Stimulated activated CD4-positive, alpha-beta T cell treated with anti-CD3 and anti-CD28 coated beads, Interleukin-4, amount 100 ng/mL, for 4 hours (primary cell): ENCODE results near the gene BARX2.

ENCODE experiments used
- DNase-seq, 2 experiments: peaks; one replicate each; pipeline ENCODE4 v3.0.0-alpha.2; 2020

Gene BARX2

DNA sequence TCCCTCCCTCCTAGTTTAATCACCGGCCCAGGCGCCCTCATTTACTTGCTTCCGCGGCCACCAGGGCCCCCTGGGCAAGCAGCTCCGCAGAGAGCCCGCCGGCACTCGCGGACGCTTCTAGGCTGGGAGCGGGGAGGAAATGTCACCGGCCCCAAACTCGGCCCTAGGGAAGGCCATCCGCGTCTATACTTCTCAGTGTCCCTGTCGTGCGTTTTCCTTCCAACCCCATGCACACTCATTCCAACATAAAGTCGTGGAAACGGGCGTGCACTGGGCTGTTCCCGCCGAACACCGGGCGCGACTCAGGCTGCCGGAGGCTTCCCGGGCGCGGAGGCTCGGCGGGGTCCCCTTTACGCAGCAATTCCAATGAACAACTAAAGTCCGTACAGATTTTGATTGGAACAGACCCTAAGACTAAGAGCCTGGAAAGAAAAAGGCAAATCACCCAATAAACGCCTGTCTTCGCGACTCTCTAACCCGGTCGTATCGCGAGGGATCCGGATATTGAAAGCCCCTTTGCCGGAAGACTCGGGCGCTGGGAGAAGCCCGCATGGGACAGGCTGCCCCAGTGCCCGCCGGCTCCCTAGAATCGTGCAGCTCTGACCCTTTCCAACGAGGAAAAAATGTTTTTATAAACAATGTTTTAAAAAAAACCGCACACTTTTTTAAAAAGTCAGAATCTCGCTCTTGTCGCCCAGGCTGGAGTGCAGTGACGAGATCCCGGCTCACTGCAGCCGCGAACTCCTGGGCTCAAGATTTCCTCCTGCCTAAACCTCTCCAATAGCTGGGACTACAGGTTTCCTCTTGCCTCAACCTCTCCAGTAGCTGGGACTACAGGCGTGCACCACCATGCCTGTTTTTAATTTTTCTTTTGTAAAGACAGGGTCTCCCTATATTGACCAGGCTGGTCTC is 1.3 kb upstream of the BARX2 start:
- no peak for DNase-seq

DNA sequence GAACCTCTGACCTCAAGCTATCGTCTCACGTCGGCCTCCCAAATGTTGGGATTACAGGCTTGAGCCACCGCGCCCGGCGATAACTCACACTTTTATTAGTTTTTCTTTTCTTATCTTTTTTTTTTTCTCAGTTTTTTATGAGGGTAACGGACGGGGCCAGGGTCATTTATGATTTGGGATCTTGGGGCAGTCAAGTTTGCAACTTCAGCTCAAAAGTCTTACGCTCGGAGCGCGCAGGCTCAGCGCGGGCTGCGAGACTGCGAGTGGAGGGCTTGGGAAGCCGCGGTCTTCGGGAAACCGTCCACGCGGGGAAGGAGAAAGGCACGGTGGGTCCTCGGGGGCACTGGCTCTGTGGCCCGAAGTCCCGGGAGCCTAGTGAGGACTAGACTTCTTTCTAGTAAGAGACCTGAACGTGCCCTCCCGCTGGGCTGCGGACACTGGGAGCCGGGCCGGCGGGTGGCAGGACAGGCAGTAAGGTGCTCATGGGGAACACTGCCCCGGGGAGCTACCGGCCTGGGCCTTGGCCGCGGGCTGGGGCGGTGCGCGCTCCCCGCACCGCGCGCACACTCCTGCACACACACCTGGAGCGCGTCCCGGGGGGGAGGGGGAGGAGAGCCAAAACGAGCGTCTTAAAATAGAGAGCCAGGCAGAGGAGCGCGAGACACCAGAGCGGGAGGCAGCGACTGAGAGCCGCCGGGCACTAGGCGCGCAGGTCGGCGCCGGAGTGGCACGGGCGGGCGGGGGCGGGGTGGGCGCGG is 476 bp upstream of the BARX2 start:
- DNase-seq, result no peak

DNA sequence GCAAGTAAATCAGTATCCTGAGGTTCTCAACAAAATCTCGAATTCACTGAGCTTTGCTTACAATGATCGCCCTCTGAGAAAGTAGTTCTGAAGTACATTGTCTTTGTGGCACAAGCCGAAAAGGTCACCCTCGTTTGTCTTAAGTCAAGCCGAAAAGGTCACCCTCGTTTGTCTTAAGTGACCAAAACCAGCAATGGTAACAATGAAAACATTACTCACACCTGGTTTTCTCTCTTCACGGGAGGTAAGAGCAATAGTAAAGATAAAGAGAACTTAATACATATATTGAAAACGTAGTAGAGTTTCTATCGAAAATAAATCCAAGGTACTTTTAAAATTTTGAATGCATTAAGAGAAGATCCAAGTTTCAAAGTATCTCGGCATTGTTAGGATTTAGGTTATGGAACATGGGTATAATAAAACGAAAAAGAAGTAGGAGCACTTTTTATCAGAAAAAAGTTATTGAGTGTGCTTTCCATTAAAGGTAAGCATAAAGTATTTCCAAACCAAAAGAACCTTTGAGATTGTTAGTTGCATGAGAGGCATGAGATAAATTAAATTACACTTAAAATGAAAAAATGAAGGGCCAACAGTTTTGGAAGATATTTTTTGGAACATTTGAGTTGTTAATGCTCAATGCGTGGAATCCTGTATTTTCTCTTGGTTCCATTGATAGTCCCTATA is 1.2 kb downstream of the BARX2 start:
- no peak for DNase-seq

DNA sequence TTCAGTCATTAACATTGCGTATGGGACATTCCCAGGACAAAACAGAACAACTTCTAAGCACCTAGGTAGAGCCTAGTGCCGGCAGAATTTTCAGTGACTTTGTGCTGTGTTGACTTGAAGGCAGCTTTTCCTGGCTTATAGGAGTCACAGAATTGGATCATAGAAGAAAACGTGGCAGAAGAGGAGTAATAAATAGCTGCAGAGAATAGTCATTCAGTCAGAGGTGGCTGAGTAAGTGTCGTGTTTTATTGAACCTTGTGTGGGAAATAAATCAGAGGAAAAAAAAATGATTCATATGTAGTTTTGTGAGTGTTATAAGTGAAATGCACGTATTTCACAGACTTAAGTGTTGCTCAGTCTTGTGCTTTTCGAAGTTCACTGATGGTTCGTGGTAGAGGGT is 2.1 kb downstream of the BARX2 start:
- no peak for DNase-seq

DNA sequence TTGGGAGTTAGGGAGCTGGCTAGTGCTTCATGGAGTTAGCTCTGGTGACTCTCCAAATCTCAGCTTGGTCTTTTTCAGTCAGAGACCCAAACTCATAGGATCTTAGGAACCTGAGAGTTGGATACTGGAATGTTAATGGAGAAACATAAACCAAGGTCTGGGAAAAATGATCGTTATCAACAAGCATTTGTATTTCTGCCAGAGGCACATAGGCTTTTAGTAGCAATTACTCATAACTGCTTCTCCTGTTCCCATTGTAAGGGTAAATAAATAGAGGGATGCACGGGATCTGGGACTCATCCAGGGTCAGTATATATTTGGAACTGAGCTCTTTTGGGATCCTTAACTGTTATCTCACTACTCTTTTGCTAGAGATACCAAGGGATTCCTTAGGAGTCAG is 4.8 kb downstream of the BARX2 start:
- DNase-seq, result no peak

DNA sequence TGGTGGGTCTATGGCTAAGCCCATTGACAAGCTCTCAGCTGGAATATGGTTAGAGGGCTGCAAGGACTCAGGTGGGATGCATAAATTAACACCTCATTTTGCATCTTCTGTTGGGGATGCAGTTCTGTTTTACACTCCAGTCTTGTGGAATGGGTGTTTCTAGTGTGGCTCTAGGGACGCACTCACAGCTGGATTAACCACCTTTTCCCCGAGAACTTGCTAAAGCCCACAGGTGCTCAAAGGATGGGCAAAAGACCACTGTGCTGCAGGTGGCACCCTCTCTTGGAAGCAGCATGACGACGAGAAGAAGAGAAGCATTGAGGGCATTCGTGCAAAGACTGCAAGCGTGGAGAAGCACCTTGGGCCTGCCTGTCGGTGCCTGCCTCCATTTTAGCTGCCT is 6.9 kb downstream of the BARX2 start:
- DNase-seq, result no peak

DNA sequence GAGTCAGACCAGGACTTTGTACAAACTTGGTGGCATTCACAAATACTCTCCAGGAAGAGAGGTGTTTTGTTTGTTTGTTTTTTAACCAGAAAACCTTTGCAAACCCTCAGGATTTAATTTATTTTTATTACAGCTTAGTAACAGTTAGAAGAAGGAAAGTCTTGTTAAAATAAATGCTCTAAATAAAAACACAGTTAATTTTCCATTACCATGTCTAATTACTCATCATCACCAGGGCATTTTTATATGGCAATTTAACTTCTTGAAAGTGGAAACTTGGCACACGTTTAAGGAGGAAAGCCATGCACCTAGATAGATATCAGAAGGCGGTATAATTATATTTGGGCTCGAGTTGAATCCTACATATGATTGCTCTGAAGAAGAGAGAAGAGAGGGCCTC is 7.4 kb downstream of the BARX2 start:
- DNase-seq, result no peak

DNA sequence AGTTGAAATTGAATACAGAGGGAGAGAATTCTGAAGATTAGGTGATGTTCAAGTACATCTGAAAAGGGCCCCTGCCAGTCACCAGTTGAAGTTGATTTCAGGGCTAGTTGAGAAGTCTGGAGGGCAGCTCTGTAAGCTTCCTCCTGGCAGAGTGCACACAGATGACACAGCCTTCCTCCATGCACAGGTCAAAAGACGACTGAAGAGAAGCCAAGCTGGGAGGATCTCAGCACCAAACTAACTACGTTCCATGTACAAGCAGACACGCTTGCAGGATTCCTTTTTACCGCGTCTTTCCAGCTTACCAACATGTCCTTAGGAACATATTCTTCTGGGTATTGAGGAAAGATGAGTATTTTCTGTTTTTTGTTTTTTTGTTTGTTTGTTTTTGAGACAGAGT is 7.9 kb downstream of the BARX2 start:
- DNase-seq, result no peak

DNA sequence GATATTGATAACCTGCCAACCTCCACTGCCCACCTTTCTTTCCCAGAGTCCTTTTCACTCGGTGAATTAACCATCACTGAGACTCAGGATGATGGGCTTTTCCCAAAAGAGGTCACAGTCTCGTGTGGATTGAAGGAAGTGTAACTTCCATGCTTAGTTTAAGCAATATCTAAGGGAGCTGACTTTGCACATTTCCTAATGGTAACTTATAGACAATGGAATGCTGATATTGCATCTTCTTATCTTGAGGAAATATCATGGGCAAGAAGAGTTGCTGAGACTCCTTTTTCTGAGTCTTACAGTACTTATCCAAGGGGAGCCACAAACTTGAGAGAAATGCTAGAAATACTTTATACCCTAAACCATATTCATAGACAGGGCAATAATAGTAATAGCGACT is 8.8 kb downstream of the BARX2 start:
- DNase-seq, result no peak

DNA sequence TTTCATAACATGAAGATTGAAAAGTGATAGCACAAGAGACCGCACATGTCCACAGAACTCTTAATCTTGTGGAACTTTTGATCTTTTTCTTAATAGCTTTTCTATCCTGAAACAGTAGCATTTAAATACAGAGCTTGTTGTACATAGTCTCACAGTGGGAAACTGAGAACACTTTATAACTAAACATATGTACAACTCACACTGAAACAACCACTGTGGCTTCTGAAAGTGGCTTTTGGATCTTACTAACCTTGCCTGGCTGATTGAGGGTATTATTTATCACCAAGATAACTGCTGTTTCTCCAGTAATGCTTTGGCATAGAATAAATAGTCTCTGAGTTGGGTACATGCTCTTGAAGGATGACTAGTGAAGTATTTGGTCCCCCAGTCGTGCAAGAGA is 10.2 kb downstream of the BARX2 start:
- DNase-seq, result no peak

DNA sequence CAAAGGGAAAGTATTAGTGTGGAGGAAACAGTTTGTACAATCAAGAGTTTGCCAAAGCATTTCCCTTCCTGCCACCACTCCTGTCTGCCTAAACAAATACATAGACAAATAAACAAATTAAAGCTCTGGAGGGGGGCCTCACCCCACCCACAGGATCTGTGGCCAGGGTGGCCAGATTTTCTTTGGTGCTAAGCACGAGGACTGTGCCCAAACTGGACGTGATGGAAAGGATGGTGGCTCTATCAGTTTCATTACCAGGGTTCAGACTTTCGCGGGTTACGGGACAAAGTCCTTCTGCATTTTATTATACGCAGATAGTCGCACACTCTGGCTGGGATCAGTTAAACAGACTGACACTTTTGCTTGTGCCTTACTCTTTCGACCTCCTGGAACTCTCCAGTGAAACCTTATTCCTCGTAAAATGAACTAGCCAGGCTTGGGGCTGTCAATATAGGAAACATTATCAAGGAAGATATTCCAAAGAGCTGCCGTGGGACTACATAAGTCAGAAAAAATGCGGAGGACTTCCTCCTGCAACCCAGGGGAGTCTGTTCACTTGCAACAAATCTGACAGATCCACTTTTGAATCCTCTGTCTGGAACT is 11.2 kb downstream of the BARX2 start:
- no peak for DNase-seq

DNA sequence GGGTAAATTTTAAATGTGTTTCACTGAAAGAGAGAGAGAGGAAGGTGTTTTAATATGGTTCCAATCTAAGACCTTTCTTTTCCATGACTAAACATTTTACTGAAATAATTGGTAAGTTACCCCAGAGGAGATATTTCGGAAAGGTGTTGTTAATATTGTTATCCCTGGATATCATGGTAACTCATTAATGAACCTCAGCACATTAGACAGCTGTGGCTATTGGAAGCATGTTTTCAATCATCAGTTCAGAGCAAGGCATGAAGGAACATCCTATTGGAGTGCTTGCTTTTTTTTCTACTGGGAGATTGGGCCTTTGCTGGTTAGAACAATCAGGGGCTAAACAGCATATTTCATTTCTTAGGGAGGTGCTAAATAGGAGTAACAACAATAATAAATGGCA is 11.8 kb downstream of the BARX2 start:
- no peak for DNase-seq

DNA sequence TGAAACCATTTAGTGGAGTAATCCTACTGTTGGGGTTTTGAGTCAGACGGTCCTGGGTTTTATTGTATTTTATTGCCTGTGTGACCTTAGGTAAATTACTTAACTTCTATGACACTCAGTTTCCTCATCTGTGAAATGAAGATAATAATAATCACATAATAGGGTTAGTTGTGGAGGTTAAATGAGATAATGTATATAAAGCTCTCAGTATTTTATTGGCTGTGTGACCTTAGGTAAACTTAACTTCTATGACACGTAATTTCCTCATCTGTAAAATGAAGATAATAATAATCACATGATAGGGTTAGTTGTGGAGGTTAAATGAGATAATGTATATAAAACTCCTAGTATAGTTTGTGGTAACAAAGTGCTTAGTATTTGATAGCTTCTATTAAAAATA is 13.2 kb downstream of the BARX2 start:
- DNase-seq, result no peak

DNA sequence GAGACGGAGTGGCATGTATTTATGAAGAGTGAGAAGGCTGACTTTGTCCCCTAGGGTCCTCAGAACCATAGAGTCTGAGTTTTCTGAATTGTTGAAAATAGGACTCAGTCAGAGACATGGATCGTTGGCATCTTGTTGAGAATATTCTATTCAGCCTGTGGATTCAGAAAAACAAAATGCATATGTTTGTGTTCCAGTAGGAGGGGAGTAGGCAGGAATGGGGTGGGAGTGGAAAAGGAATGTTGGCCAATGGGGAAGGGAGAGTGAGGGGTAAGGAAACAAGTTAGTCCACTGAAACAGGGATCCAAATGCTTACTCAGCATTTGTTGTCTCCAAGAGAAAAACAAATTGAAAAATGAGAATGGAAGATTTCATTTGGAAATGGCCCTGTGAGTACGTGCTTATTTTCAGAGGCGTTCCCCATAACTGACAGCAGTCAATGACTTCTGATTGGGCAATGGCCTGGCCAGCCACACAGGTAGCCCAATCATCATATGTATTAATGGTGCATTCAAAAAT is 14.7 kb downstream of the BARX2 start:
- no peak for DNase-seq

DNA sequence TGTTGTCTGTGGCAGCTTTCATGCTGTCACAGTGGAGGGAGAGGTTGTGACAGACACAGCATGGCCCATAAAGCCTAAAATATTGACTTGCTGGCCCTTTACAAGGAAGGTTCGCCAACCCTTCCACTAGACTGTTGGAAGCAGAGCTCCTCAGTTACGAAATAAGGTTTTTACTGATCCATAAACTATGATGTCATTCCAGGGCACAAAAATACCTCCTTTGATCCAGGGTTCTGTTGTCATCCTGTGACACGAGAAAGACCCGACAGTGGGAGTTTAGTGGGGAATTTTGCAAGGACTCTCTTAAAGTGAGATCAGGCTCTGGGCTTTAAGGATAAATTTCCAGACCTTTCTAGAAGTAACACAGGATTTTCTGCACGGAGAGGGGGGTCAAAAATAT is 15.7 kb downstream of the BARX2 start:
- no peak for DNase-seq

DNA sequence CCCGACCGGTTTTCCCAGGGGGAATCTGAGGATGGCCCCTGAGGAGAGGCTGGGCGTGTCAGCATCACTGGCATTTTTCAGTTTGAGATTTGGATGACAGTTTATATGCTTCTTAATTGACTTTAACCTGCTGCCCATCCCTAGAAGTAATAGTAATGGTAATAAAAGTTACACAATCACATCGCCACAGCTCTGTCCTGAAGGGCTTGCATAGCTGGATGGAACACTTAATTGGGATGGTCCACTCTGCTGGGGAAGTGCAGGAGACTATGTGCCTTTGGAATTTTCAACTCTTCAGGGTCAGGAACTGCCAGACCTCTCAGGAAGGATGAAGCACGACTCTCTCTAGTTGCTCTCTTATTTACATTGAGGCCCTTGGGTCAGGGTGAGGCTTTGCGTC is 16.2 kb downstream of the BARX2 start:
- DNase-seq, result no peak

DNA sequence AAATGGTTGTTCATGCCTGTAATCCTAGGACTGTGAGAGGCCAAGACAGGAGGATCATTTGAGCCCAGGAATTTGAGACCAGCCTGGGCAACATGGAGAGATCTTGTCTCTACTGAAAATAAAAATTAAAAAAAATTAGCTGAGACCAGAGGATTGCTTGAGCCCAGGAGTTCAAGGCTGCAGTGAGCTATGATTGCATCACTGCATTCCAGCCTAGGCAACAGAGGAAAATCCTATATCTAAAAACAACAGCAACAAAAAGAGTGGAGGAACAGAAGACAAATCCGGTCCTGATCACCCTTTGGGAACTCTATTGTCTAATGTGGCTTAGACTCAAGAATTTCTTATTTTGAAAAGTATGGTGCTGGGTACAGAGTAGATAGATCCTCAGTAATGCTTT is 17.3 kb downstream of the BARX2 start:
- DNase-seq, result no peak

DNA sequence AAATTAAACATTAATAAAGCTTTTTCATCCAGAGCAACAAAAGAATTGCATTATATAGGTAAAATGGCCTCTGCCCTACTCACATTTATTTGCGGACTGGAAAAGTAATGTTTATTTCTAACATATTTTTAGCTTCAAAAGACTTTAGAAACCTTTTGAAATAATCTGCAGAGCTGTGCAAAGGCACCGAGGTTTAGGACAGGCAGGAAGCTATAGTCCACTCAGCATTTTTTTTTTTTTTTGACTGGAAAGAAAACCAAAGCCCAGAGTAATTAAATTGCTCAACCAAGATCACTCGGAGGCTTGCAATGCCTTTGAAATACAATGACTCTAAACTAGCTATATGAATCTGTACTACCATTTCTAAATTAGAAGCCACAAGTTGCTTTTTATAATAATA is 19.1 kb downstream of the BARX2 start:
- no peak for DNase-seq

DNA sequence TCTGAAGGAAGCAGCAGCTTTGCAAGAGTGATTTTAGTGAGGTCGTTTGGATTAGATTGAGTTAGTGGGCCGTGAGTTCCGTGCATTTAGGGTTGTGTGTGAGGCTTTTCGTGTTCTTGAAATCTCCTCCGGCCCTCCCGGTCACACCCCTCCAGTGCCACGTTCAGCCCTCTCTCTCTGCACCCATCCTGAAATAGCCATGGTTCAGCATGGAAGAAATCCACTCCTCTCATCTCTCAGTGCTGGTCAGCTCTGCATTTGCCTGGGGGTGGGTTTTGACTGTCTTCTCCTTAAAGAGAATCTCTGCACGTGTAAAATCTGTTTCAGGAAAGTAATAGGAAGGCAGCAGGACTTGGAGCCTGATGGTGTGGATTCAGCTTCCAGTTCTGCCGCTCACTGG is 19.8 kb downstream of the BARX2 start:
- no peak for DNase-seq

DNA sequence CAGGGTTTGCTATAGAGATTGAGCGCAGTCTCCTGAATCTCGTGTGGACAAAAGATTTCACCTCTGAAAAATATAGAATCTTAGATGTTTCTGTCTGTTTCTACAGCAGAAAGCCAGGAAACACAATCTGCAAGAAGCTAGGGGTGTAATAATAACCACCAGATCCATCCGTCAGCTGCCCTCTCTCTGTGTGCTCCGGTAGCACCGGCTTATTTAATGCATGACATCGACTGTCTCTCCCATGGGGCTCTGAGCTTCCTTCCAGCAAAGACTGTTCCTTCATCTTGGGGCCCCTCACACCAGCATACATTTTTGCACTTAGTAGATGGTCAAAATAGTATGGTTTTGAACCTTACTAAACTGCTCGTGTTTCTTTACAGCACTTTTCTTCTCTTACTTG is 20.2 kb downstream of the BARX2 start:
- no peak for DNase-seq

DNA sequence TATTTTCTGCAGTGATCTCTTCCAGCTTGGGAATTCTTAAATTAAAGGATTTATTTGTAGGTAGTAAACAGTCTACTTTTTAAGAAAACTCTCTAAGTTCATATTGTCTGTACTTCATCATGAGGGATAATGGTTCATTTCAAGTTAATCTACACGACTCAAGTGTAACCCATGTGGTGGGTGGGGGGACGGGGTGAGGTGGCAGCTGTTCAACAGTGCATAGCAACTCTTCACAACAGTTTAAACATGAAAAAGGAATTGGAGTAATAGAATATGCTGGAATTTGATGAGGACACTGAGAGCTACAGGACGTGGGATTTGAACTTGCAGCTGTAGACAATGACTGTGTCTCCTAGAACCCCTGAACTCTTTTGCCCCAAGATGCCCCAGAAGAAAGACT is 20.8 kb downstream of the BARX2 start:
- DNase-seq, result no peak

DNA sequence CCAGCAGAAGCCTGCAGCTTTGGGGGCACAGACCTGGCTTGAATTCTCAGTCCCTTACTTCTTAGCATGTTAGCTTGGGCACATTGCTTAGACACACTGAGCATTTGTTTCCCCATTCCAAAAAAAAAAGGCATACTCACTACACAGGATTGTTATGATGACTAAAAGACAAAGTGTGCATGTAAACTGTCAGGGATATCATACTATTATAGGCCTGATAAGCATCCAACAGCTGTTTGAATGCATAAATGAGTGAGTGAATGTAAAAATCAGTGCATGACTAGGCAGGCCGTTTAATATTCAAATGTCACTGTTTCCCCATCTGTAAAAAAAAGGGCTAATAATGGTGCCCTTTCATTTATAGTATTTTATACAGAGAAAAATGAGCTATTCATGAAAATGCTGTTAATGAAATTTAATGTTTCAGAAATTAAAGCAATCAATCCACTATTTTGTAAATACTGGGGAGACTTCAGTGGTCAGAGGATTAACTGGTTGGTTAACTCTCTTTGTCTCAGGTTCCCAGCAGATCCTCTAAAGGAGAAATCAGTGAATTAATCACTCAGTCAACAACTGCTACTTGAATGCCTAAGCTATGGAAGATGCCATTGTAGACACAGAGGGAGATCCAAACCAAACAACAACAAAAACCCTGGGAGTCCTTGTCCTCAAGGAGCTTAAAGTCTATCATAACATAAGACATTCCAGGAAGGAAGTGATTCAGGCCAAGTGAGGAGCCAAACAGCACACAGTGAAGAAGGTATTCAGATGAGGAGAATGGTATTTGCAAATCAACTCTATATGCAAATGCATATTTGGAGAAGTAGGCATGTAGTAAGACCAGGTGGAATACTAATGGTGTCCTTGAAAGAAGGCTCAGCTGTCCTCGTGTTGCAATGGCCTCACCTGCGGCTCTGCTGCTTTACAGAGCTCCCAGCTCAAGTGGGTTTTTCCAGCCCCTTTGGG is 26.8 kb downstream of the BARX2 start:
- DNase-seq, result no peak
